ENCODE measurements around the gene COL18A1. TPM values are rescaled to one million over a fixed set of nuclear protein-coding genes. Genes with fewer than 3 reads are reported as not detected.

The COL18A1 gene
- total and polyA plus RNA-seq, 2 donors (not counting 1 experiment from before 2014, with no cell fraction given) = 15.6 to 24.7 TPM

- H2AFZ ChIP-seq (ENCODE audit: insufficient read depth, low read depth, low read length, poor library complexity, severe bottlenecking) = no peak overlapping the region
- H3K9ac ChIP-seq (ENCODE audit: low read length) = no peak overlapping the region
These were observed 91.4 kb downstream of the COL18A1 start for GRCh38 chr21:45496151-45496967.

More at GRCh38 chr21:45496151-45496967, 91.4 kb downstream of the COL18A1 start:
- no peaks in the 10 kb centered on the region for H3K4me1 Mint-ChIP-seq
- no peaks in the 10 kb centered on the region for H3K36me3 ChIP-seq (replicated peaks in 1 of 2; ENCODE audit: control extremely low read depth in 1 of 2, control insufficient read depth in 1 of 2, extremely low read depth in 1 of 2, insufficient read depth in 2 of 2, low read length in 1 of 2)
- no peak overlapping the region for H3K4me3 Mint-ChIP-seq
- TF ChIP-seq CTCF (IDR thresholded peaks at IDR 0.05) = no peak
- TF ChIP-seq EZH2 (IDR thresholded peaks at IDR 0.05; ENCODE audit: borderline replicate concordance, insufficient read depth, low read depth, low read length, poor library complexity, severe bottlenecking) = no peak
- H3K27ac Mint-ChIP-seq = no peak overlapping the region
- H3K9me3 Mint-ChIP-seq (ENCODE audit: insufficient read depth) = no peaks in the 10 kb centered on the region
- no peak for ATAC-seq (ENCODE audit: low read depth)
- intact Hi-C loops (cut with micrococcal nuclease) = no loop called here
- no peaks in the 10 kb centered on the region for H3K79me2 ChIP-seq (ENCODE audit: control insufficient read depth, insufficient read depth, low read length)
- no peaks in the 10 kb centered on the region for H3K9me3 ChIP-seq (ENCODE audit: control extremely low read depth in 1 of 3, control insufficient read depth in 2 of 3, insufficient read depth in 1 of 3, low read length in 2 of 3)
- no peaks in the 10 kb centered on the region for H3K4me1 ChIP-seq (ENCODE audit: control insufficient read depth in 2 of 2, insufficient read depth in 2 of 2, low read length in 2 of 2)
- H4K20me1 ChIP-seq (ENCODE audit: control insufficient read depth, insufficient read depth, low read length, poor library complexity, severe bottlenecking) = no peaks in the 10 kb centered on the region
- WGBS (ENCODE audit: insufficient coverage) = 83% methylated on average over 17 of the region's 18 CpGs
- no peak overlapping the region for H3K4me2 ChIP-seq (replicated peaks; ENCODE audit: low read depth, low read length, poor library complexity, severe bottlenecking)
- H3K4me3 ChIP-seq (ENCODE audit: control extremely low read depth in 1 of 5, extremely low read depth in 1 of 5, insufficient read depth in 1 of 5, low read depth in 2 of 5, low read length in 4 of 5) = no peak overlapping the region
- POLR2A ChIA-PET = no interaction called here
- peaks cover 0 to 3% (median 0%) of the 10 kb centered on the region in 4 experiments for H3K27me3 ChIP-seq (replicated peaks in 1 of 4; ENCODE audit: control extremely low read depth in 1 of 4, control insufficient read depth in 3 of 4, insufficient read depth in 4 of 4, low read length in 3 of 4)
- DNase-seq = no peak
- H3K27ac ChIP-seq (ENCODE audit: low read length in 2 of 2) = no peak overlapping the region
- H3K27me3 Mint-ChIP-seq = peaks cover 4% of the 10 kb centered on the region
- CTCF ChIA-PET = no interaction called here
